ENCODE results near the gene PRSS8.

Gene PRSS8

GRCh38 chr16:31182391-31182790 is 46.9 kb upstream of the PRSS8 start:
- Histone ChIP-seq H3K79me2 (ENCODE audit: insufficient read depth, low read length) (peaks cover 90% of the 10 kb centered on the region), H3K4me2 (ENCODE audit: insufficient read depth, low read length) (peak overlapping the region; percentile 98), H3K27ac (ENCODE audit: low read length) (peak overlapping the region; percentile 43; the same call in 1 of the 2 replicates), H2AFZ (ENCODE audit: low read depth, low read length) (no peak overlapping the region), H4K20me1 (ENCODE audit: insufficient read depth, low read length) (peaks cover 73% of the 10 kb centered on the region), H3K4me1 (ENCODE audit: insufficient read depth, low read length) (peaks cover 63% of the 10 kb centered on the region), H3K36me3 (ENCODE audit: insufficient read depth, low read length) (peaks cover 67% of the 10 kb centered on the region), H3K9me3 (ENCODE audit: insufficient read depth, low read length, severe bottlenecking) (no peaks in the 10 kb centered on the region), H3K4me3 (ENCODE audit: low read depth in 1 of 2, low read length in 2 of 2) (peak overlapping the region; percentile 17 to 87; a peak in 3 of 4 replicates), H3K27me3 (ENCODE audit: insufficient read depth, low read length, poor library complexity) (no peaks in the 10 kb centered on the region), H3K9ac (ENCODE audit: low read depth, low read length) (peak overlapping the region; percentile 91)
- ATAC-seq (ENCODE audit: insufficient read depth, low read depth) (no peak), DNase-seq (no peak)
- TF ChIP-seq CTCF (IDR thresholded peaks at IDR 0.05; ENCODE audit: borderline replicate concordance, extremely low read depth, low read length, poor library complexity, severe bottlenecking) (no peak), EZH2 (IDR thresholded peaks at IDR 0.05; ENCODE audit: borderline replicate concordance, low read depth, low read length, severe bottlenecking) (no peak)

GRCh38 chr16:31181102-31181830 is 45.7 kb upstream of the PRSS8 start:
- H4K20me1 ChIP-seq (ENCODE audit: insufficient read depth, low read length): peaks cover 62% of the 10 kb centered on the region
- peaks cover 56% of the 10 kb centered on the region for H3K36me3 ChIP-seq (ENCODE audit: insufficient read depth, low read length)

GRCh38 chr16:31179747-31180459 is 44.4 kb upstream of the PRSS8 start, which contains the start of gene FUS:
TSS of gene FUS (plus strand) at chr16:31180139. CDS start at chr16:31180215, 76 bp downstream.
- peak; percentile 88 for DNase-seq
- H3K79me2 ChIP-seq (ENCODE audit: insufficient read depth, low read length): peaks cover 66% of the 10 kb centered on the region
- peak within 1 kb of the TSS; percentile 98 for H3K4me2 ChIP-seq (ENCODE audit: insufficient read depth, low read length)
- peak; percentile 47 for ATAC-seq (ENCODE audit: insufficient read depth, low read depth)
- TF ChIP-seq EZH2 (IDR thresholded peaks at IDR 0.05; ENCODE audit: borderline replicate concordance, low read depth, low read length, severe bottlenecking) (no peak), CTCF (IDR thresholded peaks at IDR 0.05; ENCODE audit: borderline replicate concordance, extremely low read depth, low read length, poor library complexity, severe bottlenecking) (no peak)
- H4K20me1 ChIP-seq (ENCODE audit: insufficient read depth, low read length): peaks cover 48% of the 10 kb centered on the region
- H3K36me3 ChIP-seq (ENCODE audit: insufficient read depth, low read length): peaks cover 42% of the 10 kb centered on the region
- H3K9me3 ChIP-seq (ENCODE audit: insufficient read depth, low read length, severe bottlenecking): no peaks in the 10 kb centered on the region
- H3K9ac ChIP-seq (ENCODE audit: low read depth, low read length): peak within 1 kb of the TSS; percentile 91
- H3K27me3 ChIP-seq (ENCODE audit: insufficient read depth, low read length, poor library complexity): no peaks in the 10 kb centered on the region
- H2AFZ ChIP-seq (ENCODE audit: low read depth, low read length): peak within 1 kb of the TSS; percentile 86
- H3K4me3 ChIP-seq (ENCODE audit: low read depth in 1 of 2, low read length in 2 of 2): peak within 1 kb of the TSS; percentile 80 to 87
- H3K4me1 ChIP-seq (ENCODE audit: insufficient read depth, low read length): peaks cover 69% of the 10 kb centered on the region
- peak within 1 kb of the TSS; percentile 97 for H3K27ac ChIP-seq (ENCODE audit: low read length)

More at GRCh38 chr16:31181102-31181830, 45.7 kb upstream of the PRSS8 start:
- DNase-seq: peak; percentile 45
- peak overlapping the region; percentile 91 for H3K9ac ChIP-seq (ENCODE audit: low read depth, low read length)
- peak overlapping the region; percentile 98 for H3K4me2 ChIP-seq (ENCODE audit: insufficient read depth, low read length)
- H3K4me3 ChIP-seq (ENCODE audit: low read depth in 1 of 2, low read length in 2 of 2): peak overlapping the region; percentile 68 to 87; a peak in 3 of 4 replicates
- peak overlapping the region; percentile 97 for H3K27ac ChIP-seq (ENCODE audit: low read length)
- no peaks in the 10 kb centered on the region for H3K27me3 ChIP-seq (ENCODE audit: insufficient read depth, low read length, poor library complexity)
- H2AFZ ChIP-seq (ENCODE audit: low read depth, low read length): no peak overlapping the region
- no peak for TF ChIP-seq CTCF (IDR thresholded peaks at IDR 0.05; ENCODE audit: borderline replicate concordance, extremely low read depth, low read length, poor library complexity, severe bottlenecking)
- TF ChIP-seq EZH2 (IDR thresholded peaks at IDR 0.05; ENCODE audit: borderline replicate concordance, low read depth, low read length, severe bottlenecking): no peak
- H3K79me2 ChIP-seq (ENCODE audit: insufficient read depth, low read length): peaks cover 79% of the 10 kb centered on the region
- H3K4me1 ChIP-seq (ENCODE audit: insufficient read depth, low read length): peaks cover 71% of the 10 kb centered on the region
- no peaks in the 10 kb centered on the region for H3K9me3 ChIP-seq (ENCODE audit: insufficient read depth, low read length, severe bottlenecking)
- ATAC-seq (ENCODE audit: insufficient read depth, low read depth): no peak
